Panc1 (cell line): ENCODE results near the gene IL20RA. TPM values are rescaled to one million over a fixed set of nuclear protein-coding genes. Genes with fewer than 3 reads are reported as not detected.

Experiments
- ATAC-seq: fragments of 200-7000 bp; cut with Tn5 transposase; 2 replicates; pipeline ENCODE4 v1.9.1; 2020; ENCODE audit warnings: mild to moderate bottlenecking, moderate library complexity
- BruUV-seq: library from RNA; stranded (reverse); fragments of 400-500 nt; replicated peaks from 2 replicates; lab custom pipeline; 2021; lab: Mats Ljungman, UMichigan
- CTCF ChIA-PET: fragments of 300-600 bp; sonication (Branson Sonifier 250); formaldehyde crosslinking; loops from one replicate; lab custom pipeline; 2022; ENCODE audit warnings: antibody characterized with exemption; lab: Charles Lee
- POLR2A ChIA-PET: fragments of 300-600 bp; sonication (Branson Sonifier 250); formaldehyde crosslinking; loops from one replicate; lab custom pipeline; 2022; ENCODE audit warnings: antibody characterized with exemption; lab: Charles Lee
- DNase-seq: peaks from one replicate; pipeline ENCODE4 v3.0.0-alpha.2; 2010; ENCODE audit warnings: low read depth, low spot score
- H3K27ac ChIP-seq: 2 replicates; pipeline ENCODE4 v1.5.1; 2011; ENCODE audit warnings: mild to moderate bottlenecking, low read length, inconsistent platforms
- H3K27me3 ChIP-seq: fragments of 200-500 bp; sonication (Bioruptor generic); 2 replicates; pipeline ENCODE4 v1.6.0; 2014; ENCODE audit warnings: low read length, inconsistent platforms; ENCODE audit not compliant: control insufficient read depth, insufficient read depth
- H3K36me3 ChIP-seq: fragments of 200-500 bp; sonication (Bioruptor generic); 2 replicates; pipeline ENCODE4 v1.5.1; 2014; ENCODE audit warnings: inconsistent platforms, mild to moderate bottlenecking, low read length, moderate library complexity; ENCODE audit not compliant: control insufficient read depth, insufficient read depth
- H3K4me1 ChIP-seq: 2 replicates; pipeline ENCODE4 v1.5.1; 2011; ENCODE audit warnings: inconsistent platforms, mild to moderate bottlenecking, low read length, moderate library complexity; ENCODE audit not compliant: control insufficient read depth, insufficient read depth
- H3K4me3 ChIP-seq, 2 experiments: 2 replicates each; pipeline ENCODE4 v1.5.1; 2011 to 2012; ENCODE audit warnings: low read depth in 2 of 2, low read length in 2 of 2, mild to moderate bottlenecking in 2 of 2, inconsistent platforms in 1 of 2, moderate library complexity in 1 of 2
- H3K9me3 ChIP-seq: fragments of 200-500 bp; sonication (Bioruptor generic); 2 replicates; pipeline ENCODE4 v1.5.1; 2014; ENCODE audit warnings: low read depth, mild to moderate bottlenecking, inconsistent platforms, low read length, moderate library complexity; ENCODE audit not compliant: control insufficient read depth, insufficient read depth
- CTCF ChIP-seq: fragments of 450-650 bp; IDR thresholded peaks from 2 replicates; pipeline ENCODE4 v1.5.1; 2017; ENCODE audit warnings: mild to moderate bottlenecking
- POLR2AphosphoS5 ChIP-seq: IDR thresholded peaks from 2 replicates; pipeline ENCODE4 v1.6.1; 2012; ENCODE audit warnings: mild to moderate bottlenecking, low read depth, low read length, moderate library complexity
- REST ChIP-seq, 2 experiments: IDR thresholded peaks; 2 replicates each; pipeline ENCODE4 v1.6.1; 2011 to 2012; ENCODE audit warnings: low read depth in 2 of 2, control low read depth in 1 of 2, low read length in 1 of 2, mild to moderate bottlenecking in 1 of 2, moderate library complexity in 1 of 2; ENCODE audit not compliant: insufficient read depth in 1 of 2
- SIN3A ChIP-seq: IDR thresholded peaks from 2 replicates; pipeline ENCODE4 v1.6.1; 2012; ENCODE audit warnings: low read depth, mild to moderate bottlenecking, low read length, moderate library complexity, borderline replicate concordance; ENCODE audit not compliant: insufficient read depth
- TCF7L2 ChIP-seq: IDR thresholded peaks from 2 replicates; pipeline ENCODE4 v1.6.1; 2011; ENCODE audit warnings: mild to moderate bottlenecking, low read depth, low read length, inconsistent platforms
- in situ Hi-C: cut with HindIII; loops from 2 replicates; pipeline ENCODE4 v1.10.0; 2016; ENCODE audit warnings: low sequenced_read_pairs, low pct_unique_long_range_greater_than_20kb
- intact Hi-C: fragments of 100-400 bp; cut with micrococcal nuclease; formaldehyde crosslinking; loops from one replicate; pipeline ENCODE4 v1.10.0; 2022; ENCODE audit not compliant: unreplicated experiment
- total RNA-seq: library from RNA; stranded (reverse); gene quantifications from one replicate; pipeline ENCODE4 v1.2.1, GENCODE V29; 2021; ENCODE audit not compliant: unreplicated experiment

IL20RA gene
- total RNA-seq, 1 experiment from 2014 or later: not detected

GRCh38 chr6:137001977-137002302 lies 42.8 kb downstream of the IL20RA start:
- H3K4me1 ChIP-seq: peaks cover 6% of the 10 kb centered on the region
- no TSS peak for BruUV-seq
- in situ Hi-C loops (no loop called here), intact Hi-C loops (no loop called here)
- POLR2A ChIA-PET: no interaction called here
- DNase-seq (no peak), ATAC-seq (no peak)
- no peaks in the 10 kb centered on the region for H3K36me3 ChIP-seq
- H3K27me3 ChIP-seq: no peaks in the 10 kb centered on the region
- CTCF ChIA-PET: no interaction called here
- no peaks in the 10 kb centered on the region for H3K9me3 ChIP-seq
- TF ChIP-seq CTCF (no peak), SIN3A (no peak), REST (IDR thresholded peaks at IDR 0.05; ENCODE audit: insufficient read depth in 1 of 2, low read depth in 2 of 2, low read length in 1 of 2) (no peak), POLR2AphosphoS5 (no peak), TCF7L2 (no peak)
- no peak overlapping the region for H3K4me3 ChIP-seq
- H3K27ac ChIP-seq: no peak overlapping the region

- TF ChIP-seq TCF7L2 (peak; percentile 89), CTCF (no peak)
- H3K4me1 ChIP-seq: peaks cover 6% of the 10 kb centered on the region
- BruUV-seq: no TSS peak
- no peak overlapping the region for H3K27ac ChIP-seq
- no peaks in the 10 kb centered on the region for H3K9me3 ChIP-seq
- ChIA-PET POLR2A (no interaction called here), CTCF (no interaction called here)
- ATAC-seq: peak; percentile 80
- intact Hi-C loops (no loop called here), in situ Hi-C loops (no loop called here)
- no peaks in the 10 kb centered on the region for H3K36me3 ChIP-seq
- DNase-seq: no peak
- H3K27me3 ChIP-seq: no peaks in the 10 kb centered on the region
- 0 out of 4 replicates have a peak overlapping the region, but pooled peaks of 1 of the 2 experiments have one; percentile 15 for H3K4me3 ChIP-seq
These were observed 43.3 kb downstream of the IL20RA start for GRCh38 chr6:137001299-137001976.
